HFF-Myc (cell line): Measurements from ENCODE around the gene UCN2.

ENCODE experiments used
- DNase-seq: peaks from one replicate; pipeline ENCODE4 v3.0.0-alpha.2; 2011; ENCODE audit warnings: low read depth; ENCODE audit errors: extremely low read depth
- H3K4me3 ChIP-seq: replicated peaks from 2 replicates; pipeline ENCODE4 v1.5.1; 2011; ENCODE audit warnings: low read depth, mild to moderate bottlenecking, control low read depth, low read length
- TF ChIP-seq, protein P1 (sequence below): IDR thresholded peaks from 2 replicates; pipeline ENCODE4 v1.5.1; 2012; ENCODE audit warnings: mild to moderate bottlenecking, low read depth, low read length, control low read depth; ENCODE audit errors: missing control alignments

UCN2 gene

DNA sequence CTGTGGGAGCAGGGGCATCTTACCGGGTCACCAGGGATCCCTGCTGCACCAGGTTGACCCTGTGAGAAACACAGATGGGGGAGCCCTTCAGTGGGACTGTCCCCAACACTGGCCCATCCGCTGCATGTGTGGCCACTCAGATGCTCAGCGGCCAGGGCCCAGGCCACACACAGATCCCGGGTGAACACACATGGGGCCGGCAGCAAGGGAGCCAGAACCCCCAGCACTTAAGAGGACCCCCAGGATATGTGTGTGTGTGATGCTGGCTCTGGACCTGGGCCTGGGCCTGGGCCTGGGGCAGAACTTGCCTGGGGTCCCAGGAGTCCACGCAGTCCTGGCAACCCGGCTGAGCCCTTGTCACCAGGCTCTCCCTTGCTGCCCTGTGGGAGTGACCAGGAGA is 4.9 kb upstream of the UCN2 start:
- TF ChIP-seq, protein P1, sequence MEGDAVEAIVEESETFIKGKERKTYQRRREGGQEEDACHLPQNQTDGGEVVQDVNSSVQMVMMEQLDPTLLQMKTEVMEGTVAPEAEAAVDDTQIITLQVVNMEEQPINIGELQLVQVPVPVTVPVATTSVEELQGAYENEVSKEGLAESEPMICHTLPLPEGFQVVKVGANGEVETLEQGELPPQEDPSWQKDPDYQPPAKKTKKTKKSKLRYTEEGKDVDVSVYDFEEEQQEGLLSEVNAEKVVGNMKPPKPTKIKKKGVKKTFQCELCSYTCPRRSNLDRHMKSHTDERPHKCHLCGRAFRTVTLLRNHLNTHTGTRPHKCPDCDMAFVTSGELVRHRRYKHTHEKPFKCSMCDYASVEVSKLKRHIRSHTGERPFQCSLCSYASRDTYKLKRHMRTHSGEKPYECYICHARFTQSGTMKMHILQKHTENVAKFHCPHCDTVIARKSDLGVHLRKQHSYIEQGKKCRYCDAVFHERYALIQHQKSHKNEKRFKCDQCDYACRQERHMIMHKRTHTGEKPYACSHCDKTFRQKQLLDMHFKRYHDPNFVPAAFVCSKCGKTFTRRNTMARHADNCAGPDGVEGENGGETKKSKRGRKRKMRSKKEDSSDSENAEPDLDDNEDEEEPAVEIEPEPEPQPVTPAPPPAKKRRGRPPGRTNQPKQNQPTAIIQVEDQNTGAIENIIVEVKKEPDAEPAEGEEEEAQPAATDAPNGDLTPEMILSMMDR: no peak
- no peak for DNase-seq
- H3K4me3 ChIP-seq: no peak overlapping the region

DNA sequence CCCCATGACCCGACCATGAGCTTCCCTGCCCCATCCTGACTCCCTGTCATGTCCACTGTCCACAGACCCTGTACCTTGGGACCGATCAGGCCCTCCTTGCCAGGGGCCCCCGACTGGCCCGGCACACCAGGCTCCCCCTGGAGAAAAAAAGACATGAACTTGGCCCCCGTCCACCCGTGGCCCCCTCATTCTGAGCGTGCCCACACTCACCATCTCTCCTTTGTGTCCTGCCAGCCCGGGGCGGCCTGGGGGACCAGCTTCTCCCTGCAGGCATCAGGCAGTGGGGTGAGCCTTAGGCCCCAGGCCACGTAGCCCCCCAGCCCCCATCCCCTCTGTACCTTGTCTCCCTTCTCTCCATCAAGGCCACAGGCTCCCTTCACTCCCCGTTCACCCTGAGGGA is 3.9 kb upstream of the UCN2 start:
- no peak for DNase-seq
- H3K4me3 ChIP-seq: no peak overlapping the region
- TF ChIP-seq, protein P1: no peak

DNA sequence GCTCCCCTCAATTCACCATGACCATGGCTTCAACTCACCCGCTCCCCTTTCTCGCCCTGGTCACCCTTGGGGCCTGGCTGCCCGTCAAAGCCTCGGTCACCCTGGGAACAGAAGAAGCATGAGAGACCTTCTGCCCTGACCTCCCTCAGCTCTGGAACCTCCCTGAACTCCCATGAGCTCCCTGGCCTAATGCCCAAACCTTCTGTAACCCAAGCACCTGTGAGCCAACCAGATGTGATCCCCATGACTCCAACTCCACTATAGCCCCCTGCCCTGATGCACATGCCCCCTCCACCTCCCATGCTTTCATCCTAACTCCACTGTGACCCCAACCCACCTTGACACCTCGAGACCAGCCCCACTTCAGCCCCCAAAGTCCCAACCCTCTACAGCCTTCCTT is 3.5 kb upstream of the UCN2 start:
- no peak overlapping the region for H3K4me3 ChIP-seq
- TF ChIP-seq, protein P1: no peak
- DNase-seq: no peak

DNA sequence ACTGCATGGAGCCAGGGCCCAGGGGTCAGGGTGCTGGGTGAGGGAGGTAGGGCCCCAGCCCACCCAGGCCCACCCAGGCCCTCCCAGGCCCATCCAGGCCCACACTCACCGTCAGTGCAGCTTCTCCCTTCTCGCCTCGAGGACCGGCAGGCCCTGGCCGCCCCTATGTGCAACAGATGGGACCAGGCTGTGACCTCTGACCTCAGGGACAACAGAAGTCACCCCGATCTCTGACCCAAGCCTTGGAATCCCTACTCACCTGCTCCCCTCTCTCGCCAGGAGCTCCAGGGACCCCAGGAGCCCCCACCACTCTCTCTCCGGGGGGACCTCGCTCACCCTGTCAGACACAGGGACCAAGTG is 2.8 kb upstream of the UCN2 start:
- no peak for DNase-seq
- TF ChIP-seq, protein P1: no peak
- no peak overlapping the region for H3K4me3 ChIP-seq

DNA sequence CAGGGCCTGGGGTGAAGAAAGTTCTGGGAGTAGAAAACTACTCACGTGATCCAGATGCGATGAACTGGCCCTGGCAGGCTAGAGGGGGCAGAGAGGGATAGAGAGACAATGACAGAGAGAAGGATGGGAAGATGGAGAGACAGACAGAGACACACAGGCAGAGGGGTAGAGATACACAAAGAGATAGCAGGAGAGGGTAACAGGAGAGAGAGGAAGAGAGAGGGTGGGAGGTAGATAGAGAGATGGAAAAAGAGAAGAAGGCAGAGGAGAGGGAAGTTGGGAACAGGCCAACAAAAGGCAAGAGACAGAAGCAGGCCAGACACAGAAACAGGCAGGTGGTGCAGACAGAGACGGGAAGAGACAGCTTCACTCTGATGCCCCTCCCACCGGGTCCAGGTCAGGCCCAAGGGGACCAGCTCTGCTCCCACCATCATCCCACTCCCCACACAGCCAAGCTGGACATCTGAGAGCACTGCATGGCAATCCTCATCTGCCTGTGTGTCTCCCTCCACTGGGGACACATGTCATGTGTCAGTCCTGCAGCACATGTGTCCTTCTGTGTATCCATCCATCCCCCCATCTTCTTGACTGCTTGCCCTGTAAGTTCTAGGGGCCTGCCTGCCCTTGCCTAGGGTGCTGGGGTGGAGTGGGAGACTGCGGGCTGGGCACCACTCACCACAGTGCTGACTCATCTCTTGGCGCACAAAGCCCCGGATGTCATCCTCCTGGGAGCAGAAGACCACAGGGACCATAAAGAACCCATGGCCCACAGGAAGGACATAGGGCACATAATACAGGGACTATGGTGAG is 2.2 kb upstream of the UCN2 start:
- no peak overlapping the region for H3K4me3 ChIP-seq
- DNase-seq: no peak
- TF ChIP-seq, protein P1: no peak

DNA sequence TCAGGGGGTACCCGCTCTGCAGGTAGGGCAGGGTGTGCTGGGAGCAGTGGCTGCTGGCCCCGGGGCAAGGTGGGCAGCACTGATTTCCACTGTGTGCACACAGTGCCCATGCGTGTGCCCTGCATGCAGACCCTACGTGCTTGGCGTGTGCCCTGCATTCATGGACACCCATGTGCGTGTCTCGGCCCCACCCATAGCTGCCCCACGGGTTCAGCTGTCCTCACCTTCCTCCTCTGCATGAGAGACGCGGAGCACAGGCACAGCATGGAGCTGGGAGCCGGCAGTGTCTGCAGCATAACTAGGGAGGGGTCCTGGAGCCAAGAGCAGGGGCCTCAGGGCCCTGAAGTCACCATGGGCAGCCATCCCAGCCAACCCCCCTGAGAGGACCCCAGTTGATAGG is 1.6 kb upstream of the UCN2 start:
- H3K4me3 ChIP-seq: no peak overlapping the region
- TF ChIP-seq, protein P1: no peak
- no peak for DNase-seq

DNA sequence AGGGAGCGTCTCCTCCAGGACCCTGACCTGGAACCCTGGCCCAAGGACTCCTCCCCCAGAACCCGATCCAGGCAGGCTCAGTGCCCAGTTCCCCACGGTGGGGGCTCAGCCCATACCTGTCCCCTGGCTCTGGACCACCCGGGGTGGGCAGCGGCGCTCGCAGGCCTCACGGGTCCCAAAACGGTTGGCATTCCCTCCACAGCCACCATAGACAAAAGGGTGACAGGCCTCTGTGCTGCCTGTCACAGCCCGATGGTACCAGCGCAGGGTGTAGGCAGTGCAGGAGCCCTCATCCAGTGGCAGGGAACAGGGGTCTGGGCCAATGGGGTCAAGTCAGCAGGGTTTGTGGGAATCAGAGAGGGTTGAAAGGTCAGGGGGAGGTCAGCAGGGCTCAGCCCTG is 1.1 kb upstream of the UCN2 start:
- DNase-seq: no peak
- TF ChIP-seq, protein P1: no peak
- H3K4me3 ChIP-seq: no peak overlapping the region
